ENCODE data around the gene APBA3.

- TF ChIP-seq CTCF (IDR thresholded peaks at IDR 0.05) (no peak), POLR2A (IDR thresholded peaks at IDR 0.05) (no peak)
These were observed 53.7 kb downstream of the APBA3 start for GRCh38 chr19:3707868-3708206.

Measured in testis (tissue), 2 donors.